Cerebellar cortex (tissue), 1 donor: ENCODE data around the gene MON1B.
"Not testable (repeated sequence)": the region's sequence is repeated elsewhere in the genome, so short reads cannot be mapped to it uniquely, and the experiment has no call there.

ENCODE experiments used
- DNase-seq: peaks from one replicate; pipeline ENCODE4 v3.0.0-alpha.2; 2015; ENCODE audit warnings: low spot score

The MON1B gene

DNA sequence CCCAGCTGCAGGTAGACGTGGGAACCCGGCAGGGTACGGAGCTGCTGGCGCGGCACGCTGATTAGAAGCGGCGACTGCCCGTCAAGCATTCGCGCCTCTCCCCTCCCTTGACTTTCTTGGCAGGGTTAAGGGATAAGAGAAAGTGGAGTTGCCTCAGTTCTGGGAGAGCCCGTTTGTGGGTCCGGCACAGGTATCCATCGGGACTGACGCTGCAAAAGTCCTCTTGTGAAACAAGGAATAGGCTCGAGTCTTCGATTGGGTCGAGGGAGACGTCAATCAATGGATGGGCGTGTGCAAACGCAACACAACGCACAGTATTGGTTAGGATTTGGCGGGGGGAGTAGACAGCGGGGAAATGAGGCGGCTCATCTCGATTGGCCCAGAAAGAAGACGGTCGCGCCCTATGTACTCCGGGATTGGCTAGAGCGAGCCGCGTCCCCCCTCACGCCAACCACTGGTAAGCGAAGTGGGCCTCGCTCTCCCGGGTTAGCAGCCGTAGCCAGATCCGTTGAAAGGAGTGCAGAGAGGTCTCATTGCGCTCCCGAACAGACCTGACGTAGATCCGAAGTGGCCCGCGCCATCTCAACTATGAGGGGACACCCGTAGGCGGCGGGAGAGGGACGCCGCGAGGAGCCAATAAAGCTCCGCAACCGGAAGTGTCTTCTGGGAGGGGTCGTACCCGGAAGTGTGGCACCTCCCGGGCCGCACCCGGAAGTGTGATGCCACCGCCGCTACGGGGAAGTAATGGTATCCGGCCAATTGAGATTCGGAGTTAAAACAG lies at the start of gene MON1B:
Gene MON1B, plus strand, starts transcription at position 713 of the 781 bp plus-strand sequence. CDS start 296 bp downstream, outside the sequence.
- peak; percentile 100 for DNase-seq

GRCh38 chr16:77143364-77143763 lies 47.6 kb upstream of the MON1B start:
- no peak for DNase-seq

GRCh38 chr16:77148121-77148520 lies 42.9 kb upstream of the MON1B start:
- DNase-seq = no peak

- DNase-seq = no peak
These were observed 33.5 kb upstream of the MON1B start for GRCh38 chr16:77157346-77158058.

GRCh38 chr16:77158293-77158692 lies 32.7 kb upstream of the MON1B start:
- DNase-seq = no peak

DNA sequence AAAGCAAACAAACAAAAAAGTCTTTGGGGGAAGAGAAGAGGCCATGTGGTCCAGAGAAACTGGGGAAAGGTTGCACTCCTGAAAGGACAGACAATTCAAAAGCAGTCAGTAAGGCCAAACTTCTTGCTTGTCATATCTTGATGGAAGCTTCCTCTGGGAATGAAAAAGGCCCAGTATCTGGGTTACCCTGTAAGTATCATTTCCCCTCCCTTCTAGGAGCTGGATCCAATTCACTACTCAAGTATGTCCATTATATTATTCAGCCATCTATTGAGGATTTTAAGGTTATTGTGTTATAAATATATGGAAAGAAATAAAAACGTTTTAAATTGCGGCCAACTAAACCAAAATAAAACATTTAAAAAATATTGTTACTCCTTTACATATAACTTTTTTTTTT lies 26.0 kb upstream of the MON1B start:
- no peak for DNase-seq

DNA sequence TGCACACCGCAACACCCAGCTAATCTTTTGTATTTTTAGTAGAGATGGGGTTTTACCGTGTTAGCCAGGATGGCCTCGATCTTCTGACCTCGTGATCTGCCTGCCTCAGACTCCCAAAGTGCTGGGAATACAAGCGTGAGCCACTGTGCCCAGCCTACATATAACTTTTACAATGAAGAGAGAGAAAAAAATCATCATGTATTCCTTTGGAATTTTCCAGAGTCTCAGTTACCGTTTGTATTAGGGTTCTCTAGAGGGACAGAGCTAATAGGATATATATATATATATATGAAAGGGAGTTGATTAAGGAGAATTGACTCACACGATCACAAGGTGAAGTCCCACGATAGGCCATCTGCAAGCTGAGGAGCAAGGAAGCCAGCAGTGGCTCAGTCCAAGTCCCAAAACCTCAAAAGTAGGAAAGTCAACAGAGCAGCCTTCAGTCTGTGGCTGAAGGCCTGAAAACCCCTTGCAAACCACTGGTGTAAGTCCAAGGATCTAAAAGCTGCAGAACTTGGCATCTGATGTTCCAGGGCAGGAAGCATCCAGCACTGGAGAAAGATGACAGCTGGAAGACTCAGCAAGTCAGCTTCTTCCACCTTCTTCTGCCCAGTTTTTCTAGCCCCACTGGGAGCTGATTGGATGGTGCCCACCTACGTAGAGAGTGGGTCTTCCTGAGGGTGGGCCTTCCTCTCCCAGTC lies 25.3 kb upstream of the MON1B start:
- DNase-seq = not testable (repeated sequence)

DNA sequence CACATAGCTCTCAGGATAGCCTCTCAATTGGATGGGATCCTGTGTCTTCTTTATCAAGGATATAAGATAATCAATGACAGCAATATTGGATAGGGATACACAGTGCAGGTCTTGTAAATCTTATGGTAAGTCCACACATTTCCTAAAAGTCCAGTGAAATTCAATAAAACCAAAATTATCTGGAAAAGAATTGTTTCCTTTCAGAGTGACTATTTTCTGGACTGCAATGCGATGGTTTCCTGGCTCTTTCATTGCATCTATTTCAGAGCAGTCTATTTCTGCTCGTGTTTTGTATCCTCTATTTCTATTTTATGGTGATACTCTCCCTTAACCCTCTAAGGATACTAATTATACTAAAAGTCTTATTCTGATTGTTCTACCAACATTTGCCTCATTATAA lies 24.3 kb upstream of the MON1B start:
- DNase-seq = no peak

DNA sequence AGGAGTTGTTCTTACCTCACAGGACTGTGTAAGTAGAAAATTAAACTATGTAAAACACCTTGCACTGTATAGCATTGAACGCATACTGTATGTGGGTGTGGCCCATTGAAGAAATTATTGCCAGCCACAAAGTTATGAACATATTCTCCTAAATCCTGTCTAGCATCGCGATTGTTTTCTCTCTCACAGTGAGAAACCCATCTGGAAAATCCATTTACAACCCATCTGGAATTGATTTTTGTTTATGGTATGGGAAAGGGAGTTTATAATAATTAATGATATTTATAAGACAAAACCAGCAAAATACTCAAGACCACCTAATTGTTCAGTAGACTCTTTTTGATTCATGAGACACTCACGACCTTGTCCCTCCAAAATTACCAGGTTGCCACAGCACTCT lies 22.1 kb upstream of the MON1B start:
- DNase-seq = no peak

DNA sequence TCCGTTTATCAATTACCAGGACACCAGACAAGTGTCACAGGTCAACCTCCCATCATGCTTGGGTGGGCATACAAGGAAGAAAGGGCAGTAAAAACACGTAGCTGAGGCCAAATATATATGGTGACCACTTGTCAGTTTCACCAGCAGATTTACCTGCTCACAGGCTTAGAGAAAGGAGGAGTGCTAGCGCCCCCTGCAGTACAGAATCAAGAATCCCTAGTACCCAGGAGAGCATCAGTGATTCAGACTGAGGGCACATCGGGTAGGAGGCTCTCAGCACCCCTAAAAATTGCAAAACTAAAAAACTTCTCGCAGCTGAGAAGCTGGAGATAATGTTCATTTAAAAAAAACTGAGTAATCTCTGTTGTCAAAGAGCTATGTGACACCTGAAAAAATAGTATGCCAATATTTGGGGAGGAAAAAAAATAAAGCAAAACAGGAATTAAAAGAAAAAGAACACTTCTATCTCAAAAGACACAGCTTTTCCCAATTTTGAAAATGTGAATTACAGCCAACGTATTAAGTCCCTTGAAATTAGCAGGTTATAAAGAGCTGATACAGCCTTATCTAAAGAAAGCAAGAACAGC lies 21.2 kb upstream of the MON1B start:
- DNase-seq = peak; percentile 28

DNA sequence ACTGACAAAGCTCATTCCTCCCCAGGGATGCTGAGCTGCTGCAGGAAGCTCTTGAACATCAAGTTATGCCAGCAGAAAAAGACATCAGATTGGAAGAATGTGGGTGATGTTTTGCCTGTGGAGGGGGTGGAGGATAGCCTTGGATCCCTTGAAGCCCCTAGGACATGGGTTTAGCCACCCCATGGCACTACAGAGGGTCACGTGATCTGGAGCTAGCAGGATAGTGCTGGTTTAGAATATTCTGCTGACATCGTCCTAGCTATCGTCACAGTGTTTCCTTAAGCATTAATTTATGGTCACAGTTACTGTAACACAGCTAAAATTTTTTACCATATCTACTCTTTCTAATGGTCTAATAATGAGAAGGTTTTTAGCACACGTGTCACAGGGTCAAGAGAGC lies 20.2 kb upstream of the MON1B start:
- DNase-seq = no peak

GRCh38 chr16:77171745-77172635 lies 19.0 kb upstream of the MON1B start:
- DNase-seq = peak; percentile 82

GRCh38 chr16:77172951-77173350 lies 18.0 kb upstream of the MON1B start:
- DNase-seq = no peak

DNA sequence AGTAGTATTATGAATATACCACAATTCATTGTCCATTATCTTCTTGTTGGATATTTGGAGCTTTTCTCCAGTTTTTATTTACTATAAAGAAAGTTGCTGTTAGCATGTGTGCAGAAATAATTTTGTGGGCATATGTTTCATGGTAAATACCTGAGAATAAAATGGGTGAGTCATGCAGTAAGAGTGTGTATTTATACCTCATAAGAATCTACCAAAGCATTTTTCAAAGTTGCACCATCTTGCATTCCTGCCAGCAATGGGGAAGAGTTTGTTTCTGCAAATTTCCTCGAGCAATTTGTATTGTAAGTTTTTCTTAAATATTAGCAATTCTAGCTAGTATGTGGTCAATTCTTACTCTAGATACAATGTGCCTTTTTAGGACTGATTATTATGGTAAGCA lies 7.9 kb upstream of the MON1B start:
- no peak for DNase-seq

GRCh38 chr16:77186298-77186697 lies 4.7 kb upstream of the MON1B start:
- not testable (repeated sequence) for DNase-seq

- DNase-seq = no peak
These were observed 856 bp upstream of the MON1B start for GRCh38 chr16:77190190-77190477.

- DNase-seq = peak; percentile 4
These were observed 424 bp downstream of the MON1B start for GRCh38 chr16:77191259-77191969.

GRCh38 chr16:77193377-77193776 lies 2.4 kb downstream of the MON1B start:
- no peak for DNase-seq

GRCh38 chr16:77194295-77195231 lies 3.6 kb downstream of the MON1B start:
- no peak for DNase-seq

- DNase-seq = no peak
These were observed 4.4 kb downstream of the MON1B start for GRCh38 chr16:77195411-77195810.
